ENCODE data around the gene DIP2B. TPM values are rescaled to one million over a fixed set of nuclear protein-coding genes. Genes with fewer than 3 reads are reported as not detected.

DIP2B gene
- total RNA-seq, 6 experiments from 2014 or later, result 11.1 to 24.0 (median 14.8) TPM

DNA sequence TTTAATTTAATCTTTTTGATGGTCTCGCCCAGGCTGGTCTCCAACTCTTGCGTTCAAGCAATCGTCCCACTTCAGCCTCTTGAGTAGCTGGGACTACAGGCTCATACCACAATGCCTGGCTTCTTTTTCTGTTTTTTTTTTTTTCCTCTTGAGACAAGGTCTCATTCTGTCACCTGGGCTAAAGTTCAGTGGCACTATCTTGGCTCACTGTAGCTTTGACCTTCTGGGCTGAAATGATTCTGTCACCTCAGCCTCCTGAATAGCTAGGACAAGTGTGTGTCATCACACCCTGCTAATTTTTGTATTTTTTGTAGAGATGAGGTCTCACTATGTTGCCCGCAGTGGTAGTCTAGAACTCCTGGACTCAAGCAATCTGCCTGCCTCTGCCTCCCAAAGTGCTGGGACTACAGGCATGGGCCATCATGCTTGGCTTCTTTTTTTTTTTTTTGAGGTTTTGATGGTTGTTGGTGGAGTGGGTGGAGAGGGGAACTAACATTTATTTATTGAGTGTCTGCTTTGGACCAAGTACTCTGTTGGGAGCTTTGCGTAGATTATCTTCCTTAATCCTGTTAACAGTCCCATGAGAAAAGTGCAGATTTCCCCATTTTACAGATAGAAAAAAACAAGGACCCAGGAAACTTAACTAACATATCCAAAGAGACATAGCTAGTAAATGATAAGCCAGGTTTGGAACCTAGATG lies 102.0 kb downstream of the DIP2B start:
- WGBS (ENCODE audit: insufficient coverage, low coverage, low lambda C conversion rate, missing lambda C conversion rate), result 56% methylated on average over 5 of the region's 5 CpGs
- ATAC-seq (peak; percentile 77 to 88 (median 84)), DNase-seq (peak in 1 of 3 donors; percentile 51)
- Histone ChIP-seq H3K4me1 (peaks cover 0 to 32% (median 9%) of the 10 kb centered on the region in 4 donors), H3K9me3 (no peaks in the 10 kb centered on the region), H3K27me3 (no peaks in the 10 kb centered on the region), H3K27ac (peak overlapping the region in 1 of 3 donors; percentile 39), H3K36me3 (no peaks in the 10 kb centered on the region), H3K4me3 (no peak overlapping the region)
- intact Hi-C loops (cut with DNase I), result no loop called here
- no peak for TF ChIP-seq POLR2A (IDR thresholded peaks at IDR 0.05)
- TF ChIP-seq CTCF (IDR thresholded peaks at IDR 0.05), result no peak

GRCh38 chr12:50609292-50609874 lies 104.6 kb downstream of the DIP2B start:
- WGBS (ENCODE audit: insufficient coverage, low coverage, low lambda C conversion rate, missing lambda C conversion rate), result 86% methylated on average over 3 of the region's 3 CpGs
- Histone ChIP-seq H3K9me3 (no peaks in the 10 kb centered on the region), H3K27ac (no peak overlapping the region), H3K4me3 (no peak overlapping the region), H3K4me1 (peaks cover 0 to 31% (median 13%) of the 10 kb centered on the region in 4 donors), H3K27me3 (no peaks in the 10 kb centered on the region), H3K36me3 (no peaks in the 10 kb centered on the region)
- ATAC-seq, result peak; percentile 11 to 51 (median 46)
- no peak for TF ChIP-seq CTCF (IDR thresholded peaks at IDR 0.05)
- TF ChIP-seq POLR2A (IDR thresholded peaks at IDR 0.05), result no peak
- intact Hi-C loops (cut with DNase I), result no loop called here
- DNase-seq, result no peak

- Histone ChIP-seq H3K9me3 (no peaks in the 10 kb centered on the region), H3K27me3 (no peaks in the 10 kb centered on the region), H3K4me1 (peaks cover 0 to 27% (median 13%) of the 10 kb centered on the region in 4 donors), H3K36me3 (no peaks in the 10 kb centered on the region), H3K27ac (no peak overlapping the region), H3K4me3 (no peak overlapping the region)
- DNase-seq, result no peak
- WGBS (ENCODE audit: insufficient coverage, low coverage, low lambda C conversion rate, missing lambda C conversion rate), result 100% methylated on average over 1 of the region's 1 CpG
- ATAC-seq, result no peak
- intact Hi-C loops (cut with DNase I), result no loop called here
- TF ChIP-seq POLR2A (IDR thresholded peaks at IDR 0.05) (no peak), CTCF (IDR thresholded peaks at IDR 0.05) (no peak)
Observed at GRCh38 chr12:50610171-50610570, 105.4 kb downstream of the DIP2B start.

GRCh38 chr12:50611021-50611744 lies 106.4 kb downstream of the DIP2B start:
- ATAC-seq, result peak in 1 of 4 donors; percentile 15
- no peaks in the 10 kb centered on the region for H3K27me3 ChIP-seq
- no peaks in the 10 kb centered on the region for H3K36me3 ChIP-seq
- H3K4me3 ChIP-seq, result no peak overlapping the region
- peaks cover 0 to 24% (median 11%) of the 10 kb centered on the region in 4 donors for H3K4me1 ChIP-seq
- no peak for TF ChIP-seq CTCF (IDR thresholded peaks at IDR 0.05)
- TF ChIP-seq POLR2A (IDR thresholded peaks at IDR 0.05), result no peak
- no peaks in the 10 kb centered on the region for H3K9me3 ChIP-seq
- H3K27ac ChIP-seq, result no peak overlapping the region
- WGBS (ENCODE audit: insufficient coverage, low coverage, low lambda C conversion rate, missing lambda C conversion rate), result 63% methylated on average over 10 of the region's 10 CpGs
- DNase-seq, result no peak
- intact Hi-C loops (cut with DNase I), result no loop called here
